IMR-90 (cell line): Measurements from ENCODE around the gene FOXM1. TPM values are rescaled to one million over a fixed set of nuclear protein-coding genes. Genes with fewer than 3 reads are reported as not detected.

Experiments used
- ATAC-seq: fragments of 200-7000 bp; cut with Tn5 transposase; 2 replicates; pipeline ENCODE4 v1.9.1; 2020; ENCODE audit warnings: low read depth, mild to moderate bottlenecking, moderate library complexity
- BruUV-seq: library from RNA; stranded (reverse); fragments of 400-500 nt; replicated peaks from 2 replicates; lab custom pipeline; 2021; lab: Mats Ljungman, UMichigan
- CTCF ChIA-PET: fragments of 300-600 bp; formaldehyde crosslinking; extraction: SDS; loops from one replicate; lab custom pipeline; 2021; ENCODE audit warnings: antibody characterized with exemption; lab: Yijun Ruan, JAX
- POLR2A ChIA-PET: fragments of 300-600 bp; sonication (Branson Sonifier 250); formaldehyde crosslinking; loops from one replicate; lab custom pipeline; 2022; ENCODE audit warnings: antibody characterized with exemption; ENCODE audit not compliant: unreplicated experiment; lab: Charles Lee
- DNase-seq: peaks from one replicate; pipeline ENCODE4 v3.0.0; 2013
- H2AFZ ChIP-seq: replicated peaks from 2 replicates; pipeline ENCODE3; 2013; ENCODE audit warnings: low read length, mild to moderate bottlenecking; ENCODE audit not compliant: poor library complexity
- H2AK5ac ChIP-seq: 2 replicates; pipeline ENCODE4 v1.6.1; 2013; ENCODE audit warnings: low read depth, low read length, inconsistent platforms
- H2AK9ac ChIP-seq: replicated peaks from 2 replicates; pipeline ENCODE3; 2013; ENCODE audit warnings: mild to moderate bottlenecking, low read depth, low read length, moderate library complexity; ENCODE audit not compliant: poor library complexity
- H2BK120ac ChIP-seq: 2 replicates; pipeline ENCODE4 v1.6.1; 2013; ENCODE audit warnings: low read depth, low read length, inconsistent platforms
- H2BK15ac ChIP-seq: 3 replicates; pipeline ENCODE4 v1.6.1; 2013; ENCODE audit warnings: low read depth, low read length, inconsistent platforms
- H2BK20ac ChIP-seq: 2 replicates; pipeline ENCODE4 v1.6.1; 2013; ENCODE audit warnings: low read depth, mild to moderate bottlenecking, inconsistent platforms, low read length, moderate library complexity
- H2BK5ac ChIP-seq: 2 replicates; pipeline ENCODE4 v1.6.1; 2013; ENCODE audit warnings: mild to moderate bottlenecking, low read depth, low read length, inconsistent platforms; ENCODE audit not compliant: poor library complexity, severe bottlenecking
- H3K14ac ChIP-seq: replicated peaks from 2 replicates; pipeline ENCODE4 v1.6.1; 2013; ENCODE audit warnings: low read depth, low read length, inconsistent platforms
- H3K18ac ChIP-seq: 2 replicates; pipeline ENCODE4 v1.6.1; 2013; ENCODE audit warnings: low read depth, low read length, control low read depth
- H3K23ac ChIP-seq: 2 replicates; pipeline ENCODE4 v1.6.1; 2013; ENCODE audit warnings: low read depth, low read length, inconsistent platforms
- H3K27ac ChIP-seq: 2 replicates; pipeline ENCODE4 v1.5.1; 2013; ENCODE audit warnings: mild to moderate bottlenecking, control low read depth, low read length; ENCODE audit not compliant: insufficient read depth
- H3K27me3 ChIP-seq: 2 replicates; pipeline ENCODE4 v1.6.1; 2013; ENCODE audit warnings: low read length; ENCODE audit not compliant: control insufficient read depth, insufficient read depth
- H3K36me3 ChIP-seq: 2 replicates; pipeline ENCODE4 v1.6.1; 2013; ENCODE audit warnings: low read length, mixed read lengths; ENCODE audit not compliant: control insufficient read depth, insufficient read depth
- H3K4ac ChIP-seq: 2 replicates; pipeline ENCODE4 v1.6.1; 2013; ENCODE audit warnings: low read depth, low read length, inconsistent platforms
- H3K4me1 ChIP-seq: 2 replicates; pipeline ENCODE4 v1.6.1; 2013; ENCODE audit warnings: low read length, mixed read lengths; ENCODE audit not compliant: control insufficient read depth, insufficient read depth
- H3K4me2 ChIP-seq: 2 replicates; pipeline ENCODE4 v1.6.1; 2013; ENCODE audit warnings: low read depth, mild to moderate bottlenecking, control low read depth, low read length, moderate library complexity
- H3K4me3 ChIP-seq: 2 replicates; pipeline ENCODE4 v1.5.1; 2013; ENCODE audit warnings: low read depth, mild to moderate bottlenecking, control low read depth, low read length, moderate library complexity; ENCODE audit not compliant: insufficient read depth
- H3K56ac ChIP-seq: 2 replicates; pipeline ENCODE4 v1.6.1; 2013; ENCODE audit warnings: low read length, inconsistent platforms; ENCODE audit not compliant: insufficient read depth; ENCODE audit errors: extremely low read depth
- H3K79me1 ChIP-seq, 2 experiments: 2 replicates each; pipeline ENCODE4 v1.6.1; 2013; ENCODE audit warnings: low read length in 2 of 2, inconsistent platforms in 1 of 2, low read depth in 1 of 2
- H3K9ac ChIP-seq: 2 replicates; pipeline ENCODE4 v1.6.1; 2013; ENCODE audit warnings: low read depth, low read length, control low read depth
- H3K9me1 ChIP-seq: 2 replicates; pipeline ENCODE4 v1.6.1; 2013; ENCODE audit warnings: low read length, inconsistent platforms; ENCODE audit not compliant: insufficient read depth
- H3K9me3 ChIP-seq: 2 replicates; pipeline ENCODE4 v1.6.1; 2013; ENCODE audit warnings: low read length; ENCODE audit not compliant: control insufficient read depth, insufficient read depth
- H4K20me1 ChIP-seq: 2 replicates; pipeline ENCODE4 v1.6.1; 2013; ENCODE audit warnings: low read length, inconsistent platforms; ENCODE audit not compliant: insufficient read depth
- H4K5ac ChIP-seq: 2 replicates; pipeline ENCODE4 v1.6.1; 2013; ENCODE audit warnings: mild to moderate bottlenecking, low read depth, low read length, control low read depth
- H4K8ac ChIP-seq, 2 experiments: 2 replicates each; pipeline ENCODE4 v1.6.1; 2013; ENCODE audit warnings: low read depth in 2 of 2, low read length in 2 of 2, control low read depth in 1 of 2, inconsistent platforms in 1 of 2
- H4K91ac ChIP-seq: 2 replicates; pipeline ENCODE4 v1.6.1; 2013; ENCODE audit warnings: low read depth, low read length, inconsistent platforms; ENCODE audit not compliant: insufficient read depth
- BHLHE40 ChIP-seq: fragments of 150-350 bp; IDR thresholded peaks from 2 replicates; pipeline ENCODE4 v1.6.1; 2016; ENCODE audit warnings: mild to moderate bottlenecking, low read depth, low read length
- CEBPB ChIP-seq: IDR thresholded peaks from 2 replicates; pipeline ENCODE4 v1.6.1; 2012; ENCODE audit warnings: low read depth, low read length, improper control_type of control experiment
- FOS ChIP-seq: fragments of 150-350 bp; IDR thresholded peaks from 2 replicates; pipeline ENCODE4 v1.6.1; 2016; ENCODE audit warnings: low read depth, low read length
- MAFK ChIP-seq: IDR thresholded peaks from 2 replicates; pipeline ENCODE4 v1.6.1; 2012; ENCODE audit warnings: low read depth, low read length, improper control_type of control experiment
- MXI1 ChIP-seq: IDR thresholded peaks from 2 replicates; pipeline ENCODE4 v1.6.1; 2012; ENCODE audit warnings: low read depth, mild to moderate bottlenecking, low read length, moderate library complexity, borderline replicate concordance
- NFE2L2 ChIP-seq: fragments of 150-350 bp; IDR thresholded peaks from 2 replicates; pipeline ENCODE4 v1.6.1; 2016; ENCODE audit warnings: low read depth, mild to moderate bottlenecking, low read length
- POLR2A ChIP-seq: IDR thresholded peaks from 2 replicates; pipeline ENCODE4 v1.6.1; 2012; ENCODE audit warnings: mild to moderate bottlenecking, low read depth, low read length
- RCOR1 ChIP-seq: IDR thresholded peaks from 2 replicates; pipeline ENCODE4 v1.6.1; 2012; ENCODE audit warnings: mild to moderate bottlenecking, low read length, improper control_type of control experiment; ENCODE audit not compliant: insufficient replicate concordance
- RFX5 ChIP-seq: IDR thresholded peaks from 2 replicates; pipeline ENCODE4 v1.8.0; 2012; ENCODE audit warnings: low read depth, mild to moderate bottlenecking, low read length, moderate library complexity
- SMC3 ChIP-seq: fragments of 150-350 bp; IDR thresholded peaks from 2 replicates; pipeline ENCODE4 v1.6.1; 2016; ENCODE audit warnings: low read depth, mild to moderate bottlenecking, antibody characterized with exemption, low read length, moderate library complexity
- WGBS, 2 experiments: methylation state at CpG; one replicate each; pipeline versions ENCODE4 v1.1.5 to v1.1.7; 2013; ENCODE audit warnings: missing lambda C conversion rate in 2 of 2; ENCODE audit not compliant: insufficient read length in 1 of 2; ENCODE audit errors: extremely low coverage in 2 of 2; 5-methylcytosine and 5-hydroxymethylcytosine counted together
- dilution Hi-C: fragments of 300-500 bp; cut with HindIII; formaldehyde crosslinking; loops from one replicate; pipeline ENCODE4 v1.14.3; 2018; ENCODE audit warnings: low sequenced_read_pairs; ENCODE audit not compliant: unreplicated experiment
- in situ Hi-C: fragments of 300-500 bp; cut with MboI; formaldehyde crosslinking; loops from 3 replicates; pipeline ENCODE4 v1.14.3; 2019; ENCODE audit warnings: low sequenced_read_pairs, inconsistent platforms, mixed read lengths
- intact Hi-C: fragments of 100-400 bp; cut with micrococcal nuclease; formaldehyde crosslinking; loops from 2 replicates; pipeline ENCODE4 v1.10.0; 2022
- polyA plus RNA-seq, 3 experiments: library from polyadenylated mRNA; depleted of rRNA; stranded (reverse); fragments of >200 nt; gene quantifications; 2 replicates each; pipeline ENCODE4 v1.2.3, GENCODE V29; 2012; ENCODE audit warnings: low replicate concordance in 1 of 3
- total RNA-seq: library from RNA; depleted of rRNA; stranded (reverse); fragments of >200 nt; gene quantifications from 2 replicates; pipeline ENCODE4 v1.2.3, GENCODE V29; 2012
- TF ChIP-seq, protein P1 (sequence below): conservative IDR thresholded peaks from 2 replicates; pipeline ENCODE4 v1.5.1; 2012; ENCODE audit warnings: mild to moderate bottlenecking, low read depth, low read length, improper control_type of control experiment
- TF ChIP-seq, protein P2 (sequence below): fragments of 150-350 bp; IDR thresholded peaks from 2 replicates; pipeline ENCODE4 v1.6.1; 2017; ENCODE audit warnings: mild to moderate bottlenecking, antibody characterized with exemption, low read length, low read depth
- TF ChIP-seq, protein P3 (sequence below): fragments of 150-350 bp; IDR thresholded peaks from 2 replicates; pipeline ENCODE4 v1.6.1; 2016; ENCODE audit warnings: low read depth, mild to moderate bottlenecking, low read length, moderate library complexity, borderline replicate concordance

Gene FOXM1
- total and polyA plus RNA-seq, 2 of the 4 experiments (the other 2 are of a cell fraction): 14.9 to 29.3 TPM

DNA sequence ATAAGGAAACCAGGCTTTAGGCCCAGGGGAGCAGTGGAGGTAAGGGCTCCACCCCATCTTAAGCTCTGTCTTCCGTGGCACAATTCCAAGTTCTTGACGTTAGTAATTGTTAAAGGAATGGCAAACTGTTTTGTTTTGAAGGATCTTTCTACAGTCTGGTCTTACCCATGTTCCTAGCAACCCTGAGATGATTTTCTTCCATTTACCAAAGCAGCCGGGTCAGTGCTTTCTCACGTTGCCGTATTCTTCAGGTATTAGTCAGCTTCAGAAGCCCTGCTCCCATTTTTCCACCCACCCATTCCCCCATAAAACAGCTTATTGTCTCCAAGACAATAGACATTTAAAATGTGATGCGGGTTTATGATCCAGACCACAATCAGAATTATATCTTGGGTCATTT, 52.4 kb downstream of the FOXM1 start:
- dilution Hi-C loops (no loop called here), in situ Hi-C loops (no loop called here), intact Hi-C loops (no loop called here)
- no peak overlapping the region for H3K9ac ChIP-seq
- no TSS peak for BruUV-seq
- H3K4ac ChIP-seq: no peak overlapping the region
- no peak overlapping the region for H3K56ac ChIP-seq
- no peak for TF ChIP-seq NFE2L2
- no peak for TF ChIP-seq POLR2A
- no peak for TF ChIP-seq MAFK
- TF ChIP-seq CEBPB: no peak
- TF ChIP-seq, protein P1, sequence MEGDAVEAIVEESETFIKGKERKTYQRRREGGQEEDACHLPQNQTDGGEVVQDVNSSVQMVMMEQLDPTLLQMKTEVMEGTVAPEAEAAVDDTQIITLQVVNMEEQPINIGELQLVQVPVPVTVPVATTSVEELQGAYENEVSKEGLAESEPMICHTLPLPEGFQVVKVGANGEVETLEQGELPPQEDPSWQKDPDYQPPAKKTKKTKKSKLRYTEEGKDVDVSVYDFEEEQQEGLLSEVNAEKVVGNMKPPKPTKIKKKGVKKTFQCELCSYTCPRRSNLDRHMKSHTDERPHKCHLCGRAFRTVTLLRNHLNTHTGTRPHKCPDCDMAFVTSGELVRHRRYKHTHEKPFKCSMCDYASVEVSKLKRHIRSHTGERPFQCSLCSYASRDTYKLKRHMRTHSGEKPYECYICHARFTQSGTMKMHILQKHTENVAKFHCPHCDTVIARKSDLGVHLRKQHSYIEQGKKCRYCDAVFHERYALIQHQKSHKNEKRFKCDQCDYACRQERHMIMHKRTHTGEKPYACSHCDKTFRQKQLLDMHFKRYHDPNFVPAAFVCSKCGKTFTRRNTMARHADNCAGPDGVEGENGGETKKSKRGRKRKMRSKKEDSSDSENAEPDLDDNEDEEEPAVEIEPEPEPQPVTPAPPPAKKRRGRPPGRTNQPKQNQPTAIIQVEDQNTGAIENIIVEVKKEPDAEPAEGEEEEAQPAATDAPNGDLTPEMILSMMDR: no peak
- TF ChIP-seq RFX5: no peak
- TF ChIP-seq SMC3: no peak
- TF ChIP-seq, protein P2, sequence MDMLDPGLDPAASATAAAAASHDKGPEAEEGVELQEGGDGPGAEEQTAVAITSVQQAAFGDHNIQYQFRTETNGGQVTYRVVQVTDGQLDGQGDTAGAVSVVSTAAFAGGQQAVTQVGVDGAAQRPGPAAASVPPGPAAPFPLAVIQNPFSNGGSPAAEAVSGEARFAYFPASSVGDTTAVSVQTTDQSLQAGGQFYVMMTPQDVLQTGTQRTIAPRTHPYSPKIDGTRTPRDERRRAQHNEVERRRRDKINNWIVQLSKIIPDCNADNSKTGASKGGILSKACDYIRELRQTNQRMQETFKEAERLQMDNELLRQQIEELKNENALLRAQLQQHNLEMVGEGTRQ: no peak
- TF ChIP-seq, protein P3, sequence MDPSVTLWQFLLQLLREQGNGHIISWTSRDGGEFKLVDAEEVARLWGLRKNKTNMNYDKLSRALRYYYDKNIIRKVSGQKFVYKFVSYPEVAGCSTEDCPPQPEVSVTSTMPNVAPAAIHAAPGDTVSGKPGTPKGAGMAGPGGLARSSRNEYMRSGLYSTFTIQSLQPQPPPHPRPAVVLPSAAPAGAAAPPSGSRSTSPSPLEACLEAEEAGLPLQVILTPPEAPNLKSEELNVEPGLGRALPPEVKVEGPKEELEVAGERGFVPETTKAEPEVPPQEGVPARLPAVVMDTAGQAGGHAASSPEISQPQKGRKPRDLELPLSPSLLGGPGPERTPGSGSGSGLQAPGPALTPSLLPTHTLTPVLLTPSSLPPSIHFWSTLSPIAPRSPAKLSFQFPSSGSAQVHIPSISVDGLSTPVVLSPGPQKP: no peak
- TF ChIP-seq FOS: no peak
- TF ChIP-seq BHLHE40: no peak
- no peak for TF ChIP-seq MXI1
- TF ChIP-seq RCOR1: no peak
- H3K27ac ChIP-seq: no peak overlapping the region
- H3K79me1 ChIP-seq: no peaks in the 10 kb centered on the region
- H2AK5ac ChIP-seq: no peak overlapping the region
- no peak overlapping the region for H2BK5ac ChIP-seq
- ATAC-seq (no peak), DNase-seq (no peak)
- no peak overlapping the region for H2AFZ ChIP-seq
- H3K23ac ChIP-seq: no peak overlapping the region
- H2AK9ac ChIP-seq: no peak overlapping the region
- no peak overlapping the region for H3K14ac ChIP-seq
- no peaks in the 10 kb centered on the region for H3K27me3 ChIP-seq
- no peaks in the 10 kb centered on the region for H3K9me1 ChIP-seq
- no peak overlapping the region for H4K91ac ChIP-seq
- H3K18ac ChIP-seq: no peak overlapping the region
- CTCF ChIA-PET: interaction anchor here (1.0 kb wide), 1 partner anchor 9 kb away, joined by 3 read pairs; no protein-coding TSS in a partner anchor
- no peak overlapping the region for H2BK120ac ChIP-seq
- H4K20me1 ChIP-seq: no peaks in the 10 kb centered on the region
- POLR2A ChIA-PET: no interaction called here
- peaks cover 71% of the 10 kb centered on the region for H3K36me3 ChIP-seq
- no peak overlapping the region for H3K4me3 ChIP-seq
- H3K4me2 ChIP-seq: no peak overlapping the region
- H4K8ac ChIP-seq: no peak overlapping the region
- no peak overlapping the region for H2BK20ac ChIP-seq
- WGBS, 2 experiments: 100% methylated on average over 3 of the region's 6 CpGs; no CpG with 5 or more reads in 1 of the 2 experiments
- no peak overlapping the region for H4K5ac ChIP-seq
- no peak overlapping the region for H2BK15ac ChIP-seq
- H3K4me1 ChIP-seq: no peaks in the 10 kb centered on the region
- H3K9me3 ChIP-seq: no peaks in the 10 kb centered on the region
